Measurements from ENCODE around the gene TRIM54.
A peak's percentile ranks its signal among the peaks of the same experiment; 100 is the strongest.
"Not testable (repeated sequence)": the region's sequence is repeated elsewhere in the genome, so short reads cannot be mapped to it uniquely, and the experiment has no call there.

Gene TRIM54

GRCh38 chr2:27261241-27261925 lies 20.8 kb upstream of the TRIM54 start:
- no peak for DNase-seq

GRCh38 chr2:27261926-27262298 lies 20.3 kb upstream of the TRIM54 start:
- no peak for DNase-seq

- peak; percentile 42 for DNase-seq
These were observed 19.6 kb upstream of the TRIM54 start, which contains the start of gene SLC30A3 for GRCh38 chr2:27262379-27263286. TSS of gene SLC30A3 (minus strand) at chr2:27263047. CDS start at chr2:27262906, 141 bp downstream.

- peak; percentile 16 for DNase-seq
These were observed 18.7 kb upstream of the TRIM54 start for GRCh38 chr2:27263287-27264252.

- peak; percentile 22 for DNase-seq
These were observed 17.9 kb upstream of the TRIM54 start for GRCh38 chr2:27264253-27264752.

- peak; percentile 77 for DNase-seq
These were observed 17.3 kb upstream of the TRIM54 start for GRCh38 chr2:27264753-27265535.

GRCh38 chr2:27265536-27265870 lies 16.7 kb upstream of the TRIM54 start:
- DNase-seq: no peak

- DNase-seq: not testable (repeated sequence)
These were observed 13.9 kb upstream of the TRIM54 start for GRCh38 chr2:27268296-27268695.

- DNase-seq: no peak
These were observed 12.1 kb upstream of the TRIM54 start for GRCh38 chr2:27270131-27270530.

GRCh38 chr2:27270670-27271069 lies 11.6 kb upstream of the TRIM54 start:
- no peak for DNase-seq

- no peak for DNase-seq
These were observed 10.4 kb upstream of the TRIM54 start for GRCh38 chr2:27271631-27272340.

- not testable (repeated sequence) for DNase-seq
These were observed 9.4 kb upstream of the TRIM54 start for GRCh38 chr2:27272537-27273522.

GRCh38 chr2:27275211-27276150 lies 6.7 kb upstream of the TRIM54 start, which contains the start of gene DNAJC5G:
TSS of gene DNAJC5G (plus strand) at chr2:27275433. CDS start at chr2:27276729, 1,296 bp downstream.
- no peak for DNase-seq

GRCh38 chr2:27278010-27278409 lies 4.2 kb upstream of the TRIM54 start:
- no peak for DNase-seq

- DNase-seq: no peak
These were observed 1.4 kb upstream of the TRIM54 start for GRCh38 chr2:27280826-27281225.

- DNase-seq: no peak
These were observed 787 bp upstream of the TRIM54 start for GRCh38 chr2:27281442-27281841.

GRCh38 chr2:27282892-27283291 lies 663 bp downstream of the TRIM54 start:
- DNase-seq: peak; percentile 15

- no peak for DNase-seq
These were observed 2.8 kb downstream of the TRIM54 start for GRCh38 chr2:27284996-27285395.

GRCh38 chr2:27285481-27285880 lies 3.3 kb downstream of the TRIM54 start:
- DNase-seq: no peak

Data from NCI-H69 (cell line).